ENCODE measurements around the gene ZC3H13. TPM values are rescaled to one million over a fixed set of nuclear protein-coding genes. Genes with fewer than 3 reads are reported as not detected.

The ZC3H13 gene
- total RNA-seq, result 10 to 100 TPM; 41.1 to 67.0 (median 46.5) TPM
- polyA plus RNA-seq, result 10 to 100 TPM; 34.4 to 42.0 TPM
- 120 reads per million, percentile 87 among the genes with 10 or more reads in this experiment for total RNA-seq

GRCh38 chr13:46052319-46053161, at the start of gene ZC3H13:
ZC3H13 (minus strand) TSS chr13:46052746; CDS start chr13:46045507, 7,239 bp downstream.
- intact Hi-C loops (cut with micrococcal nuclease), result loop anchor here (1.0 to 10.0 kb wide), 27 partner anchors 11 to 1985 kb away; partner anchors contain the start of genes GPALPP1 (in 2 of the 2), GTF2F2 (in 2 of the 2), LRCH1 (in 2 of the 2) and LRRC63 (in 2 of the 2)
- Mint-ChIP-seq H3K27ac (peak within 1 kb of the TSS; percentile 93 to 99 (median 97)), H3K36me3 (peaks cover 0 to 13% (median 3%) of the 10 kb centered on the region in 5 donors), H3K4me3 (peak within 1 kb of the TSS; percentile 87 to 96 (median 94)), H3K9me3 (peaks cover 0 to 3% (median 0%) of the 10 kb centered on the region in 11 donors), H3K4me1 (peaks cover 19 to 63% (median 46%) of the 10 kb centered on the region in 7 donors), H3K27me3 (peaks cover 5 to 32% (median 15%) of the 10 kb centered on the region in 5 donors)
- peak; percentile 100 for ATAC-seq
- Histone ChIP-seq H3K4me3 (ENCODE audit: low read length) (peak within 1 kb of the TSS; percentile 89), H3K27me3 (ENCODE audit: control insufficient read depth in 2 of 2, insufficient read depth in 2 of 2, low read length in 2 of 2) (no peaks in the 10 kb centered on the region), H3K27ac (ENCODE audit: low read depth, low read length) (peak within 1 kb of the TSS; percentile 98), H3K9me3 (ENCODE audit: control insufficient read depth in 2 of 3, low read length in 3 of 3) (no peaks in the 10 kb centered on the region), H3K36me3 (ENCODE audit: control insufficient read depth in 2 of 3, insufficient read depth in 3 of 3, low read length in 3 of 3) (peaks cover 0 to 5% (median 0%) of the 10 kb centered on the region in 3 experiments), H3K4me1 (ENCODE audit: control insufficient read depth in 2 of 2, insufficient read depth in 2 of 2, low read length in 2 of 2) (peaks cover 22 to 26% of the 10 kb centered on the region in 2 donors)
- POLR2A ChIA-PET, result interaction anchor here (0.8 to 2.3 kb wide), 10 partner anchors 17 to 269 kb away, joined by 3 to 13 read pairs (median 3); no protein-coding TSS in a partner anchor
- CTCF ChIA-PET, result interaction anchor here (0.7 to 0.9 kb wide), 3 partner anchors 73 to 243 kb away, joined by 3 to 4 read pairs (median 3); no protein-coding TSS in a partner anchor
- peak; percentile 75 to 95 (median 92) for DNase-seq

- POLR2A ChIA-PET, result interaction anchor here (0.6 kb wide), 1 partner anchor 13 kb away, joined by 5 read pairs; no protein-coding TSS in a partner anchor
- Mint-ChIP-seq H3K4me3 (no peak overlapping the region), H3K9me3 (no peaks in the 10 kb centered on the region)
Measured at GRCh38 chr13:46102255-46102605, 49.7 kb upstream of the ZC3H13 start.

GRCh38 chr13:46101484-46102254, 49.1 kb upstream of the ZC3H13 start:
- H3K4me1 Mint-ChIP-seq, result peaks cover 0 to 4% (median 0%) of the 10 kb centered on the region in 7 donors
- H3K27ac ChIP-seq (ENCODE audit: low read depth, low read length), result no peak overlapping the region
- peaks cover 0 to 21% (median 2%) of the 10 kb centered on the region in 5 donors for H3K27me3 Mint-ChIP-seq
- no peak overlapping the region for H3K4me3 Mint-ChIP-seq
- no peaks in the 10 kb centered on the region for H3K36me3 ChIP-seq (ENCODE audit: control insufficient read depth in 2 of 3, insufficient read depth in 3 of 3, low read length in 3 of 3)
- H3K27ac Mint-ChIP-seq, result no peak overlapping the region
- no peaks in the 10 kb centered on the region for H3K4me1 ChIP-seq (ENCODE audit: control insufficient read depth in 2 of 2, insufficient read depth in 2 of 2, low read length in 2 of 2)
- no peak overlapping the region for H3K4me3 ChIP-seq (ENCODE audit: low read length)
- ATAC-seq, result peak; percentile 27
- H3K36me3 Mint-ChIP-seq, result no peaks in the 10 kb centered on the region
- intact Hi-C loops (cut with micrococcal nuclease), result no loop called here
- H3K27me3 ChIP-seq (ENCODE audit: control insufficient read depth in 2 of 2, insufficient read depth in 2 of 2, low read length in 2 of 2), result no peaks in the 10 kb centered on the region
- no peaks in the 10 kb centered on the region for H3K9me3 Mint-ChIP-seq
- CTCF ChIA-PET, result interaction anchor here (0.6 kb wide), 1 partner anchor 600 kb away, joined by 3 read pairs; no protein-coding TSS in a partner anchor
- H3K9me3 ChIP-seq (ENCODE audit: control insufficient read depth in 2 of 3, low read length in 3 of 3), result no peaks in the 10 kb centered on the region
- POLR2A ChIA-PET, result interaction anchor here (0.6 kb wide), 1 partner anchor 13 kb away, joined by 5 read pairs; no protein-coding TSS in a partner anchor
- DNase-seq, result no peak

More at GRCh38 chr13:46102255-46102605, 49.7 kb upstream of the ZC3H13 start:
- Histone ChIP-seq H3K27ac (ENCODE audit: low read depth, low read length) (no peak overlapping the region), H3K4me1 (ENCODE audit: control insufficient read depth in 2 of 2, insufficient read depth in 2 of 2, low read length in 2 of 2) (peaks cover 0 to 3% of the 10 kb centered on the region in 2 donors), H3K4me3 (ENCODE audit: low read length) (no peak overlapping the region), H3K9me3 (ENCODE audit: control insufficient read depth in 2 of 3, low read length in 3 of 3) (no peaks in the 10 kb centered on the region), H3K27me3 (ENCODE audit: control insufficient read depth in 2 of 2, insufficient read depth in 2 of 2, low read length in 2 of 2) (no peaks in the 10 kb centered on the region), H3K36me3 (ENCODE audit: control insufficient read depth in 2 of 3, insufficient read depth in 3 of 3, low read length in 3 of 3) (no peaks in the 10 kb centered on the region)
- intact Hi-C loops (cut with micrococcal nuclease), result no loop called here
- Mint-ChIP-seq H3K27me3 (peaks cover 0 to 20% (median 0%) of the 10 kb centered on the region in 5 donors), H3K27ac (no peak overlapping the region), H3K4me1 (peaks cover 4 to 9% (median 5%) of the 10 kb centered on the region in 7 donors), H3K36me3 (no peaks in the 10 kb centered on the region)
- no peak for DNase-seq
- no peak for ATAC-seq
- CTCF ChIA-PET, result no interaction called here

GRCh38 chr13:46101002-46101401, 48.5 kb upstream of the ZC3H13 start:
- Histone ChIP-seq H3K27me3 (ENCODE audit: control insufficient read depth in 2 of 2, insufficient read depth in 2 of 2, low read length in 2 of 2) (no peaks in the 10 kb centered on the region), H3K27ac (ENCODE audit: low read depth, low read length) (no peak overlapping the region), H3K4me1 (ENCODE audit: control insufficient read depth in 2 of 2, insufficient read depth in 2 of 2, low read length in 2 of 2) (no peaks in the 10 kb centered on the region), H3K9me3 (ENCODE audit: control insufficient read depth in 2 of 3, low read length in 3 of 3) (no peaks in the 10 kb centered on the region), H3K36me3 (ENCODE audit: control insufficient read depth in 2 of 3, insufficient read depth in 3 of 3, low read length in 3 of 3) (no peaks in the 10 kb centered on the region), H3K4me3 (ENCODE audit: low read length) (no peak overlapping the region)
- peaks cover 0 to 25% (median 8%) of the 10 kb centered on the region in 5 donors for H3K27me3 Mint-ChIP-seq
- peaks cover 0 to 3% (median 0%) of the 10 kb centered on the region in 7 donors for H3K4me1 Mint-ChIP-seq
- ChIA-PET POLR2A (no interaction called here), CTCF (no interaction called here)
- intact Hi-C loops (cut with micrococcal nuclease), result no loop called here
- DNase-seq (no peak), ATAC-seq (no peak)
- peaks cover 0 to 3% (median 0%) of the 10 kb centered on the region in 11 donors for H3K9me3 Mint-ChIP-seq
- no peak overlapping the region for H3K4me3 Mint-ChIP-seq
- H3K36me3 Mint-ChIP-seq, result peaks cover 0 to 3% (median 0%) of the 10 kb centered on the region in 5 donors
- H3K27ac Mint-ChIP-seq, result no peak overlapping the region

- Histone ChIP-seq H3K4me1 (ENCODE audit: control insufficient read depth in 2 of 2, insufficient read depth in 2 of 2, low read length in 2 of 2) (no peaks in the 10 kb centered on the region), H3K36me3 (ENCODE audit: control insufficient read depth in 2 of 3, insufficient read depth in 3 of 3, low read length in 3 of 3) (no peaks in the 10 kb centered on the region), H3K9me3 (ENCODE audit: control insufficient read depth in 2 of 3, low read length in 3 of 3) (no peaks in the 10 kb centered on the region), H3K27ac (ENCODE audit: low read depth, low read length) (no peak overlapping the region), H3K27me3 (ENCODE audit: control insufficient read depth in 2 of 2, insufficient read depth in 2 of 2, low read length in 2 of 2) (no peaks in the 10 kb centered on the region), H3K4me3 (ENCODE audit: low read length) (no peak overlapping the region)
- CTCF ChIA-PET, result interaction anchor here (0.6 kb wide), 1 partner anchor 940 kb away, joined by 4 read pairs; no protein-coding TSS in a partner anchor
- H3K36me3 Mint-ChIP-seq, result peaks cover 0 to 3% (median 0%) of the 10 kb centered on the region in 5 donors
- intact Hi-C loops (cut with micrococcal nuclease), result no loop called here
- no peak overlapping the region for H3K27ac Mint-ChIP-seq
- peaks cover 3 to 22% (median 10%) of the 10 kb centered on the region in 5 donors for H3K27me3 Mint-ChIP-seq
- H3K9me3 Mint-ChIP-seq, result peaks cover 0 to 3% (median 0%) of the 10 kb centered on the region in 11 donors
- H3K4me3 Mint-ChIP-seq, result no peak overlapping the region
- POLR2A ChIA-PET, result interaction anchor here (0.6 kb wide), 1 partner anchor 12 kb away, joined by 3 read pairs; no protein-coding TSS in a partner anchor
- H3K4me1 Mint-ChIP-seq, result peaks cover 0 to 3% (median 0%) of the 10 kb centered on the region in 7 donors
- no peak for DNase-seq
- ATAC-seq, result no peak
Measured at GRCh38 chr13:46100191-46100815, 47.8 kb upstream of the ZC3H13 start.

GRCh38 chr13:46097663-46098062, 45.1 kb upstream of the ZC3H13 start:
- ATAC-seq, result no peak
- Histone ChIP-seq H3K9me3 (ENCODE audit: control insufficient read depth in 2 of 3, low read length in 3 of 3) (no peaks in the 10 kb centered on the region), H3K4me3 (ENCODE audit: low read length) (no peak overlapping the region), H3K27ac (ENCODE audit: low read depth, low read length) (no peak overlapping the region), H3K27me3 (ENCODE audit: control insufficient read depth in 2 of 2, insufficient read depth in 2 of 2, low read length in 2 of 2) (no peaks in the 10 kb centered on the region), H3K4me1 (ENCODE audit: control insufficient read depth in 2 of 2, insufficient read depth in 2 of 2, low read length in 2 of 2) (no peaks in the 10 kb centered on the region), H3K36me3 (ENCODE audit: control insufficient read depth in 2 of 3, insufficient read depth in 3 of 3, low read length in 3 of 3) (no peaks in the 10 kb centered on the region)
- Mint-ChIP-seq H3K4me3 (no peak overlapping the region), H3K27me3 (peaks cover 9 to 25% (median 16%) of the 10 kb centered on the region in 5 donors), H3K36me3 (peaks cover 0 to 3% (median 0%) of the 10 kb centered on the region in 5 donors), H3K9me3 (peaks cover 0 to 3% (median 0%) of the 10 kb centered on the region in 11 donors), H3K27ac (no peak overlapping the region), H3K4me1 (peaks cover 0 to 3% (median 0%) of the 10 kb centered on the region in 7 donors)
- ChIA-PET CTCF (no interaction called here), POLR2A (no interaction called here)
- no peak for DNase-seq
- intact Hi-C loops (cut with micrococcal nuclease), result no loop called here

Measured in naive thymus-derived CD4-positive, alpha-beta T cell (primary cell).